A673 (cell line): ENCODE data around the gene NT5E.

ENCODE experiments used
- EZH2 ChIP-seq: fragments of 200-600 bp; sonication (generic); IDR thresholded peaks from 2 replicates; pipeline ENCODE4 v1.6.1; 2017; ENCODE audit warnings: borderline replicate concordance, low read depth, mild to moderate bottlenecking, mixed read lengths, antibody characterized with exemption, low read length; ENCODE audit not compliant: poor library complexity, severe bottlenecking
- TF ChIP-seq, protein P1 (sequence below): fragments of 300-800, 200-600 bp; sonication (generic); conservative IDR thresholded peaks from 2 replicates; pipeline ENCODE4 v1.5.1; 2017; ENCODE audit warnings: low read depth, mild to moderate bottlenecking, antibody characterized with exemption, low read length, moderate library complexity, mixed read lengths

DNA sequence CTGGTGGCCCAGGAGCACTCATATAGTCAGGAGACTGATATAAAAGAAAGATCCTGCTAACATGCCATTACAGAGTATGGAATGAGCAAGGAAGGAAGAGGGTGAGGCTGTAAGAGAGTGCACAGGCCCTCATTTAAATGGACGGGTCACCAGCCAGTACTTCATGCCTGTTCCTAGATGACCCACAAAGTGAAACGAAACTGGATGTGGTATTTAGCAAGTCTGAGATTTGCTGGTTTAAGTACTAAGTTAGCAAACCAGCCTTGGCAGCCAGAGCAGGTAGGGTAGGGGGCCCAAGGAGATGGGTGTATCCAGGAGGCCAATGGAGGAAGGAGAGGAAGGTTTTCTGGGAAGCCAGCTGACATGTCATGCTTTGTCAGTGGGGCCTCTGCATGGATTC, 15.9 kb downstream of the NT5E start:
- TF ChIP-seq, protein P1, sequence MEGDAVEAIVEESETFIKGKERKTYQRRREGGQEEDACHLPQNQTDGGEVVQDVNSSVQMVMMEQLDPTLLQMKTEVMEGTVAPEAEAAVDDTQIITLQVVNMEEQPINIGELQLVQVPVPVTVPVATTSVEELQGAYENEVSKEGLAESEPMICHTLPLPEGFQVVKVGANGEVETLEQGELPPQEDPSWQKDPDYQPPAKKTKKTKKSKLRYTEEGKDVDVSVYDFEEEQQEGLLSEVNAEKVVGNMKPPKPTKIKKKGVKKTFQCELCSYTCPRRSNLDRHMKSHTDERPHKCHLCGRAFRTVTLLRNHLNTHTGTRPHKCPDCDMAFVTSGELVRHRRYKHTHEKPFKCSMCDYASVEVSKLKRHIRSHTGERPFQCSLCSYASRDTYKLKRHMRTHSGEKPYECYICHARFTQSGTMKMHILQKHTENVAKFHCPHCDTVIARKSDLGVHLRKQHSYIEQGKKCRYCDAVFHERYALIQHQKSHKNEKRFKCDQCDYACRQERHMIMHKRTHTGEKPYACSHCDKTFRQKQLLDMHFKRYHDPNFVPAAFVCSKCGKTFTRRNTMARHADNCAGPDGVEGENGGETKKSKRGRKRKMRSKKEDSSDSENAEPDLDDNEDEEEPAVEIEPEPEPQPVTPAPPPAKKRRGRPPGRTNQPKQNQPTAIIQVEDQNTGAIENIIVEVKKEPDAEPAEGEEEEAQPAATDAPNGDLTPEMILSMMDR: no peak
- no peak for TF ChIP-seq EZH2
